ENCODE data around the gene PLIN1.
"Not testable (repeated sequence)": the region's sequence is repeated elsewhere in the genome, so short reads cannot be mapped to it uniquely, and the experiment has no call there.

The PLIN1 gene, protein sequence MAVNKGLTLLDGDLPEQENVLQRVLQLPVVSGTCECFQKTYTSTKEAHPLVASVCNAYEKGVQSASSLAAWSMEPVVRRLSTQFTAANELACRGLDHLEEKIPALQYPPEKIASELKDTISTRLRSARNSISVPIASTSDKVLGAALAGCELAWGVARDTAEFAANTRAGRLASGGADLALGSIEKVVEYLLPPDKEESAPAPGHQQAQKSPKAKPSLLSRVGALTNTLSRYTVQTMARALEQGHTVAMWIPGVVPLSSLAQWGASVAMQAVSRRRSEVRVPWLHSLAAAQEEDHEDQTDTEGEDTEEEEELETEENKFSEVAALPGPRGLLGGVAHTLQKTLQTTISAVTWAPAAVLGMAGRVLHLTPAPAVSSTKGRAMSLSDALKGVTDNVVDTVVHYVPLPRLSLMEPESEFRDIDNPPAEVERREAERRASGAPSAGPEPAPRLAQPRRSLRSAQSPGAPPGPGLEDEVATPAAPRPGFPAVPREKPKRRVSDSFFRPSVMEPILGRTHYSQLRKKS

DNA sequence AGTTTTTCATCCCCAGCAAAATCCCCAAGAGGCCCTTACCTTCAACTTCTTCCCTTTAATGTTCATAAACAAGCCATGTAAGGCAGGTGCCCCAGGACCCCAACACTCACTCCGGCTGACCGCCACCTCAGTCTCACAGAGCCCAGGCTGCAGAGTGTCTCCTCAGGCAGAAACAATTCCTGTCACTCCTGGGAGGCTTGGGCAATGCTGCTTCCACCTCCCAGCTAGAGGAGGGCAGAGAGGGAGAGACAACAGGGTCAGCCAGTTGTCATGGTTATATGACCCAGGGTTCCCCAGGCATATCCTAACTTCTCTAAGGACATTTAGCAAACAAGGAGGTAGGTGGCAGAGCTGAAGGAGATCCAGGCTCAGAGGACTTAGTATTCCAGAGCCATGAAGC, at the start of gene PLIN1:
Gene PLIN1, minus strand, starts transcription at position 156 of the 400 bp plus-strand sequence. CDS start 1,878 bp downstream, outside the sequence.
- no peak for DNase-seq

DNA sequence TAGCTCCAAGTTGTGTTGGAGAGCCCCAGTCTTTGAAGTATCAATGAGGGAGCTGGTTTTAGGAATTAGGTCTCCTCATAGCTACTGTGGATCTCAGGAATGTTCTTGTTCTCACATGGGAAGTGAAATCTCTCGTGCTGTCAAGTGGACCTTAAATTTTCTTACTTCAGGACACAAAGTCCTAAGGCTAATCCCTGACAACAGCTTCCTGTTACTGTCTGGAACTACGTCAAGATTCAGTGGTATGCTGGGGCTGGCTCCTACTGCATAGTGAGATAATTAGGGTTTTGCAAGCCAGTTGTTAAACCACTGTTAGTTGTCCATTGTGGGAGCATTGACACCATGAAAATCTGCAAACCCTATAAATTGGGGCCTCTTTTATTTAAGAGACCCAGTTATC, 49.1 kb upstream of the PLIN1 start:
- no peak for DNase-seq

DNA sequence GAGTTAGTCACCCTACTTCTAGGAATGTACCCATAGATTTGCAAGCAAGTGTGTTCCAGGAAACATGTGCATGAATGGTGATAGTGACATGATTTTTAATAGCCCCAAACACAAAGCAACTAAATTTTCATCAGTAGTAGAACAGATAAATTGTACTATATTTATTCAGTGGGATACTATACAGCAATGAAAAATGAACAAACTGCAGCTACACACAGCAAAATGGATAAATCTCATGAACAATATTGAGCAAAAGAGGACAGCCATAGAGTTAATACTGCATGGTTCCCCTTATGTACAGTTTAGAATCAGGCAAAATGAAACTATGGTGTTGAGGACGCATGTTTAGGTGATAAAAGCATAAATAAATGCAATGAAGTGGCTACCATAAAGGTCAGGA, 45.9 kb upstream of the PLIN1 start:
- DNase-seq: no peak

DNA sequence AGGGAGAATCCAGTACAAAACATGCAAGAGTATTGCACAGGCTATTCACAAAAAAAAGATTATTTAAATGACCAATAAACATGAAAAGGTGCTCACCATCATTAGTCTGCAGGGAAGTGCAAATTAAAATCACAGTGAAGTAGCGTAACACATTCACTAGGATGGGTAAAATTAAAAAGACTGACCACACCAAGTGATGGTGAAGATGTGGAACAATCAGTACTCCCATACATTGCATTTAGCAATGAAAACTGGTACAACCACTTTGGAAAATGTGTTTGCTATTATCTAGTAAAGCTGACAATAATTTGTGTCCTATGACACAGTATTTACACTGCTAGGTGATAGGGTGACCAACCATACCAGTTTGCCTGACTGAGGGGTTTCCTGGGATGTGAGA, 45.5 kb upstream of the PLIN1 start:
- DNase-seq: no peak

DNA sequence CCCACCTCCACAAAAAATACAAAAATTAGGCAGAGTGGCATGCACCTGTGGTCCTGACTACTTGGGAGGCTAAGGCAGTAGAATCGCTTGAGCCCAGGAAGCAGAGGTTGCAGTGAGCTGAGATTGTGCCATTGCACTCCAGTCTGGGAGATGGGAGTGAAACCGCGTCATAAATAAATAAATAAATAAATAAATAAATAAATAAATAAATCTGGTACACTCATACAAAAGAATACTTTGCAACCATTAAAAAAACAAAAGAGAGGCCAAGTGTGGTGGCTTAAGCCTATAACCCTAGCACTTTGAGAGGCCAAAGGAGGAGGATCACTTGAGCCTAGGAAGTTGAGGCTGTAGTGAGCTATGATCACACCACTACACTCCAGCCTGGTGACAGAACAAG, 43.9 kb upstream of the PLIN1 start:
- no peak for DNase-seq

DNA sequence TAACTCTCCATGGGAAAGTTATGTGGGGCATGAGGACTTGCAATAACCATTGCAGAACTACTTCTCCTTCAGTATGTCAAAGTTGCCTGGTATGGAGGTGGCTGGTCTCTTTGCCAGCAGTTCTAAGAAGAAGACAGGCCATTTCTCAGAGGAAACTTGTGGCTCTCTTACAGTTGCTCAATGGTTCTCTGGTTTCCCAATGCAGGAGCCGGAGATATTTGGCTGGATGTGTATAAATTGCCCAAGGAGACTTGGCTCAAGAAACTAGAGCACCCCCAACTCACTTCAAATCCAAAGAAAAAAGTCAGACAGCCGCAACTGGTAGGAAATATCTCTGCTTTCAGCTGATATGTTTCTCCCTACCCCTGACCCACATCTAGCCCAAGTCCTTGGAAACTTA, 35.6 kb upstream of the PLIN1 start:
- no peak for DNase-seq

DNA sequence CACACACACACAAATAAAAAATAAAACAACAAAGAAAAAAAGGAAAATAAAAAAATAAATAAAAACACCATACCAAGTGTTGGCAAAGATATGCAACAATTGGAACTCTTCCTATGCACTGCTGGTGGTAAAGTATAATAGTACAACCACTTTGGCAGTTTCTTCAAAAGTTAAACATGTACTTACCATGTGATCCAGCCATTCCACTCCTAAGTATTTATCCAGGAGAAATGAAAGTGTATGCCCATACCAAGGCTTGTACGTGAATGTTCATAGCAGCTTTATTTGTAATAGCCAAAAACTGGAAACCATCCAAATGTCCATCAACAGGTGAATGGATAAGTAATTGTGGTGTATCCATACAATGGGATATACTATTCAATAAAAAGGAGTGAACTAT, 28.4 kb upstream of the PLIN1 start:
- no peak for DNase-seq

DNA sequence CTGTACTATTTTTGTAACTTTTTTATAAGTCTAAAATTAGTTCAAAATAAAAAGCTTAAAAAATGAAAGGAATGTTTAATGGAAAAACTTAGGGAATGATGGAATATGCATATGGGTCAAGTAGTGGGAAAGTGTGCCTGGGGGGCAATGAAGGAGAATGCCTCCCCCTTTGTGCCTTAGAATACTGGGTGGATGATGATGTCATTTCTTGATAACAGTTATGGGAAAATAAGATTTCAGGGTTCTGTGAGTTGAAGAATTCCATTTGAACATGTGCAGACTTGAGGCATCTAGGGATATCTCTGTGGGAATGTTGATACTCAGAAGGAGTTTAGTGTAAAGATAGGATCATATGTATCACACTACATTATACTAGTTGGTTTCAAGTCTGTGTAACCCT, 25.2 kb upstream of the PLIN1 start:
- DNase-seq: no peak

DNA sequence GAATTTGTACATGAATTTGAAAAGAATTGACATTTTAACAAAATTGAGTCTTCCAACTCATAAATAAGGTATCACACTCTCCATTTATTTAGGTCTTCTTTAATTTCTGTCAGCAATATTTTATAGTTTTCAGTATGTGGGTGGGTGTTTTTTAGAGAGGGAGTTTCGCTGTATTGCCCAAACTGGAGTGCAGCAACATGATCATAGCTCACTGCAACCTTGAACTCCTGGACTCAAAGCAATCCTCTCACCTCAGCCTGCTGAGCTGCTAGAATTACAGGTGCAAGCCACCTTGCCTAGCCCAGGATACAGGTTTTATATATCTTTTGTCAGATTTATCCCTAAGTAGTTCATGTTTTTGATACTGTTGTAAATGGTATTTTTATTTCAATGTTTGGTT, 16.0 kb upstream of the PLIN1 start:
- DNase-seq: no peak

DNA sequence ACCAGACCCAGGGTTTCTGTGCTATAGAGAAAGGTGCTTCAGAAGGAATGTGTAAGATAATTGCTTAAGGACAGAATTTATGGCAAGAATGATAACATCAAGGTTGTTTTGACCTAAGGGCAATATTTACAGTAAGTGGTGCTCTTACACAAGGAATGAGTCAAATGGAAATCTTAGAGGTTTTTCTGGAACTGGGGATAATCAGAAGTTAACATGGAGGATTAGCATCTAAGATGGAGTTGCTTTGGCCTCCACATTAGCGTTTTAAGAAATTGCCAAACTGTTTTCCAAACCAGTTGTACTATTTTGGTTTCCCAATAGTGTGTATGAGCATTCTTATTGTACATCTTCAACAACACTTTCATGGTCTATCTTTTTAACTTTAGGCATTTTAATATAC, 14.5 kb upstream of the PLIN1 start:
- DNase-seq: no peak

DNA sequence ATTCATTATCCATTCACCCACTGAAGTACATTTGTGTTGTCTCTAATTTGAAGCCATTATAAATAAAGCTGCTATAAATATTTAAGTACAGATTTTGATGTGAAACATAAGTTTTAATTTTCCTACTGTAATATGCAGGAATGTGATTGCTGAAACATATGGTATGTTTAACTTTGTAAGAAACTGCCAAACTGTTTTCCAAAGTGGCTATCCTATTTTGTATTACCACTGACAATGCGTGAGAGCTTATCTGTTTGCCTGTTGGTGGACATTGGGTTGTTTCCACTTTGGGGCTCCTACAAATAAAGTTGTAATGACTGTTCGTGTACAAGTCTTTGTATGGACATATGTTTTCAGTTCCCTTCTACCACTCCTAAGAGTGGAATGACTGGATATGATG, 13.9 kb upstream of the PLIN1 start:
- no peak for DNase-seq

DNA sequence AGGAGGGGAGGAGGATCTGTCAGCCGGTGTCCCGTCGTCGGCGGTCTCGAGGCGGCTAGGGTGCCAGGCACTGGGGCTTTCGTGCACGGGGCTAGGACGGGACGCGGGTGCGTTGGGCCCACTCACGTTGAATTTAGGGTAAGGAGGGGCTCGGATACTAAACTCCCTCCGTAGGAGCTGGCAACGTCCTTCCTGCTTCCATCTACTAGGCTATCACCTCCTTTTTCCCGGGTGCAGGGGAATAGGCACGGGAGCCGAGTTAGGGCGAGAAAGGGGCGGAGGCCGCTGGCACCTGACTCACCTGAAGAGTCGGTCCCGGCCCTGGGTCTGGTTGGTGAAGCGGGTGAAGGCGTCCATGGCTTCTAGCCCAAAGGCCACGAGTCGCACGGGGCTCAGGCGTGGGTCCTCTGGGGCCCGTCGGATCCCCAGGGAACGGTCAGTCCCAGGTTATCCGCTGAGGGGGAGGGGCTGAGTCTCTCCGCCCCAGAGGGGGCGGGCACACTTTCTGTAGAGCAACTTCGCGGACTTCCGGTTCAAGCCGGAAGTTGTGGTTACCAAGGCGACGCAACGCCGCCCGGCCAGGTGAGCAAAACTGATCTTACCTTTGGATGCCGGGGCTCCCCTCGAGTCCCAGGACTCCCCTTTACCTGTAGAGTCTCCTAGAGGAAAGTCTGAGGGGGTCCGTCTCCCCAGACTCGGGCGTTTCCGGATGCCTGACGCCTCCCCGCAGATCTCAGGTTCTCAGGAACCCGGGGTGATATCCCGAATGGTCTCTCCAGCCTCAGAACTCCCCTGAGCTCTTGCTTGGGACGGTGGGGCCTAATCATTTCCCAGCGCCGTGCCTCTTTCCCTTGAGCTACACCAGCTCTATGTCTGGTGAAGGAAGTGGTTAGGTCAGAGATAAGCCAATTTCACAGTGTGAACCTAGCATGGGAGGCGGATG, 11.4 kb upstream of the PLIN1 start, which contains the start of the genes PEX11A and WDR93:
Gene PEX11A, minus strand, starts transcription at position 479 of the 943 bp plus-strand sequence. Its CDS starts 122 bp downstream, at position 357.
Gene WDR93, plus strand, starts transcription at position 536 of the 943 bp plus-strand sequence. CDS start 10,936 bp downstream, outside the sequence.
- DNase-seq: peak; percentile 73

DNA sequence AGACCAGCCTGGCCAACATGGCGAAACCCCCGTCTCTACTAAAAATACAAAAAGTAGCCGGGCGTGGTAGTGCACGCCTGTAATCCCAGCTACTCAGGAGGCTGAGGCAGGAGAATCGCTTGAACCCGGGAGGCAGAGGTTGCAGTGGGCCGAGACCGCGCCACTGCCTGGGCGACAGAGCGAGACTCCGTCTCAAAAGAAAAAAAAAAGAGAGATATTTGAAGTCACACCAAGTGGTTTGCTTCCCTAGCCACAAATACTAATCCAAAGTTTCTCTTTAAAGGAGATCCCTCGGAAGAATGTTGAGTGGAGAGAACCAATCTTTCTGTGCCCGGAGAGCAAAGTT, 10.7 kb upstream of the PLIN1 start:
- DNase-seq: not testable (repeated sequence)

DNA sequence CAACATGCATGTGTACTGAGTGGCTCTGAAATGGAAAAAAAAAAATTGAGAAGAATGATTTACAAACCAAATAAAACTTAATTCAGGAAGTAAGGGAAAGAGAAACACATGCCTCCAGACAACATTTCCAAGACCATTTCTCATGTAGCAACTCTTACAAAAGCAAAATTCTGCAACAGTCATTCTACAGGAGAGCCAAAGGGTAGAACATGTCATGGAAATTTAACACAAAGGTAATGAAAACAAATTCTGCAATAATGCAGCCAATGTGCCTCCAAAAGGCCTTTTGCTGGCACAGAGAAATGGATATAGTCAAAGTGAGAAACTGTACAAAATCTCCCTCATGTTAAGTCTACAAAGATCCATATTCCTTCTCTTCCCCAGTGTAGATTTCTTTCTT, 7.4 kb upstream of the PLIN1 start:
- no peak for DNase-seq

DNA sequence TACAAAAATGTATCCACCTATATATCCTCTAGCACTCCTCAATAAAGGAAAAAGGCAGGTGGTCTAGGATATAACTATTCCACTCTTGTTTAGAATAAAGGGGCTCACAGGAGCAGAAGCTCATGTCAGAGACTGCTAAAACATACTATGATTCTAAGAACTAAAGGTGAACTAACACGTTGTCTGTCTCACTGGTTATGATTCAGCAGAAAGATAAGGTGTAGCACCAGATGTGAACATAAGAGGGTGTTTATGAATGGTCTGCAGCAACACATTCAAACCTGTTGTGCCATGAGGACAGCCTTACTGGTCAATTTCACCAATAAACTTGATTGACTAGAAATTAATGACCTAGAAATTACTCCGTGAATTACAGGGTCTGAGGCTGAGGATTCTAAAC, 6.8 kb upstream of the PLIN1 start:
- no peak for DNase-seq

DNA sequence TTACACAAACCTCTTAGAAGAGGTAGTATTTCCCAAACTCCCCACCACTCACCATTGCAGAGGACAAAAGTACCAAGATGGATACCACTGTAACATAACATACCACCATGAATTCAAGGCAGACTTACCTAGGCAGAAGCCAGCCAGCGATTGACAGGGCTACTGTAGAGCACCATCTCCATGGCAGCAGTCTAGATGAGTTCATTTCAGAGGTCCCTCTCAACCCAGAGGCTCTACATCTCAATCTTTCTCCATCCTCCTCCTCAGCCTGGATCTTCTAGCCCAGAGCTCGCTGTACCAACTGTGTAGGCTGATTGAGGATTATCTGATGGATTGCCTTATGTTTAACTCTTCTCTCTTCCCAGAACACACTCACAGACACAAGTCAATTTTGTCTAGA, 2.0 kb upstream of the PLIN1 start:
- DNase-seq: no peak

DNA sequence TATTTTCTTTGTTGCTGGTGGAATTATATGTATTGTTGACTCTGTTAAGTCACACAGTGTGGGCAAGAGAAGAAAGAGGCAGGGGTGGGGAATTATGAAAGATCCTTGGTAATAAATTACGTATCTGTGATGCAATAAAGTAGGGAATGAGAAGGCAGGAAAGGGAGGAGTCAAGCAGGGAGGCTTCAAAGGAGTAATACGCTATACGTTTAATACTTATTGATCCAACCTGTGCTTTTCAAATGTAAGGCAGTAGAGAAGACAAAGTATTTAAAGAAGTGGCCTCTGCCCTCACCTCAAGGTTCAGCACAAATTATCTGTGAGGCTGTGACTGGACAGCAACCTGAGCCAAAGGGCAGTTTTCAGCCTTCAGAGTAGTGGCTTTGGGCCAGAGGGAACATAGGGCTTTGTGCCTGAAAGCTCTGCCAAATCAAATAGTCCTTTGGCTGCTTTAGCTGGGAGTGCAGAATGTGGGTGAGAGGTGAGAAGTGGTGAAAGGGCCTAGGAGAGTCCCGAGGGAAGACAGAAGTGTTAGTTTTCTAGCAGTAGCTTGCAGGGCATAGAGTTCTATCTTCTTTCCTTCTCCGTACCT, 1.2 kb upstream of the PLIN1 start:
- DNase-seq: no peak

DNA sequence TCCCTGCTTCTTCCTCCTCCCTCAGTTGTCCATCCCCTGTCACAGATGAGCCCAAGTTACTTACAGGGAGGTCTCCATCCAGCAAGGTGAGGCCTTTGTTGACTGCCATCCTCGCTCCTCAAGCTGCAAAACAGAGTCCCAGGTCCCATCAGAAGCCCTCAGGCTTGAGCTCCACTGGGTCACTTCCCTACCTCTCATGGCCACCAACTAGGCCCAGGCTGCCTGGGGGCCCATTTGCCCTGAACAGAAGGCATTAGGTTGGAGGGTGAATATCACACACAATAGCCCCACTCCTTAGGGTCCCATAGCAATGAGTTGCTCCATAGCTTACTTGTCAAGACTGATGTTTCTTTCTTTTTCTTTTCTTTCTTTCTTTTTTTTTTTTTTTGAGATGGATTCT, 1.8 kb downstream of the PLIN1 start:
- no peak for DNase-seq

DNA sequence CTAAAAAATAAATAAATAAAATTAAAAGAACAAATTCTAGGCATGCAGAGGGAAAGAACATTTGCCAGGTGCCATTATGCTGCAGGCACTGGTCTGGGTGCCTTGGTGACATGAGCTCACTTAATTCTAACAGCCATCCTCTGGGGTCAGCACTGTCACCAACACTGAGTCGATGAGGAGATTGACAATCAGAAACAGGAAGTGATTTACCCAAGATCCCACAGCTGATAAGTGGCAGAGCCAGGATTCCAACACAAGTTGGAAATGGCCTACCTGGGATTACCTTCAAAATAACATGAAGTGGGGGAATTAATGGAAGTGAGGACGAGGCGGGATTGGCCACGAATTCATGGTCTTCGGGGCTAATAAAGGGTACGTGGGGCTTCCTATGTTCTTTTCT, 3.6 kb downstream of the PLIN1 start:
- DNase-seq: no peak

DNA sequence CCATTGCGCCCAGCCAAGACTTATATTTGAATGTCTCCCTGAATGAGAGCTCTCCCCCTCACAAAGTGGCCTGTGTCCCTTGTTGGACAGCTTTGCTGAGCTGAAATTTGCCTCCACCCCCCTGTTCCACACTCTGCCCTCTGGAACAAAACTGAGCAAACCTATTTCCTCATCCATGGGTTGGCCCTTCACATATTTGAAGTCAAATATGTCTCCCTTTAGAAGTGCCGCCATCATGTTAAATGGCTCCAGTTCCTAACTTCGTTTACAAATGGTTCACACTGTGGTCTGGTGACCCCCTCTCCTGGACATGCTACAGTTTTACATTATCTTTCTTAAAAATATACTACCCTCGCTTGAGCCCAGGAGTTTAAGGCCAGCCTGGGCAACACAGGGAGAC, 4.6 kb downstream of the PLIN1 start:
- no peak for DNase-seq

DNA sequence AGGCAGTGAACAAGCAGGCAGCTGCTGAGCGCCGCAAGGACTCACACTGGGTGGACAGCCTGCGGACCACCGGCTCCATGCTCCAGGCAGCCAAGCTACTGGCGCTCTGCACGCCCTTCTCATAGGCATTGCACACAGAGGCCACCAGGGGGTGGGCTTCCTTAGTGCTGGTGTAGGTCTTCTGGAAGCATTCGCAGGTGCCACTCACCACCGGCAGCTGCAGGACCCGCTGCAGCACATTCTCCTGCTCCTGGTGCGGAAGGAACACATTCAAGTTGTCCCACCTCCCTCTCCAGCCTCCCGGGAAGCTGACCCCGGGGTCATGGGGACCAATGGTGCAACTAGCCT, 6.0 kb downstream of the PLIN1 start:
- DNase-seq: no peak

DNA sequence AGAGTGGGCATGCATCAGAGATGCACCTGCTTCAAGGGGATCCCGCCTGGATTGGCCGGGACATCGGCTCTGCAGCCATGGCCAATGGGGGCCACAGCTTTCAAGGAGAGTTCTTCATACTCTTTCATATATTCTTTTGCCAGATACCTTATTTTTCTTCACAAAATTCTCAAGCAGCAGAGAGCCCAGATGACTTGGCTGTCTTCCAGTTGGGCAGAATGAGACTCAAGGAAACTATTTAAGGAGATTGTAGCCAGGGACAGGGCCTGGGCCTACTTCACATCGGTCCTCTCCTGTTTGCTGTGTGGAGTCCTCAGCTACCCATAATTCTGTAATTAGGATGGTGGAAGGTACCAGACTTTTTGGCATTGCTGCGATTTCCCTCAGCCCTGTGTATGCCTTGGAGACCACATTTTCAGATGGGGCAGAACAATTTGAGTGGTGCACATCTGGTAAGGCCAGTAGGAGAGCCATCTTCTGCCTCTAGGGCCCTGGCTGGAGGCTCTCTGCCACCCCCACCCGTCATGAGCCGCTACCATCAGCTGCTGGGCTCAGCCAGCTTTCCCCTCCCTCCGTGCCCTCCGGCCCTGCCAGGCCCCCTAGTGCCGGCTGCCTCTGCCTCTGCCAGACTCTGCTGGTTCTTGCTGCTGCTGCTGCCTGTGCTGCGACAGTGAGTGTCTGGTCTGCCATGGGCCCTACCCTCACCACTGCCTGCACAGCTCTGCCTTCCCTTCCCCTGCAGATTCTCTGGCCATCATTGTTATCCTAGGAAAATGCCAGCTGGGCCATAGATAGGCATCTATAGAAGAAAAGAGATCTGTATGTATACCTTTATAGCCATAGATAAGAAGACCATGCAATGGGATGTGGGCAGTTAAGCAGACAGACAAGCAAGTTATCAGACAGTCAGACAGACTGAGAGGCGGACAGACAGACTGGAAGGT, 6.7 kb downstream of the PLIN1 start:
- DNase-seq: no peak
